ENCODE results near the gene EWSR1. TPM values are rescaled to one million over a fixed set of nuclear protein-coding genes. Genes with fewer than 3 reads are reported as not detected.

The EWSR1 gene
- total RNA-seq, 1 experiment from 2014 or later: 462 TPM

- no peaks in the 10 kb centered on the region for H3K79me1 ChIP-seq (ENCODE audit: insufficient read depth, low read depth, low read length, poor library complexity, severe bottlenecking)
- no peak for DNase-seq
- H2BK15ac ChIP-seq (ENCODE audit: low read depth, low read length): no peak overlapping the region
- Mint-ChIP-seq H3K9me3 (no peaks in the 10 kb centered on the region; a peak in 1 of 5 replicates), H3K4me3 (no peak overlapping the region), H3K36me3 (ENCODE audit: insufficient read depth in 1 of 3, low read depth in 3 of 3) (no peaks in the 10 kb centered on the region), H3K4me1 (peaks cover 9 to 14% of the 10 kb centered on the region in 2 experiments), H3K27ac (peak overlapping the region in 1 of 3 experiments; percentile 28; a peak in 1 of 7 replicates), H3K27me3 (ENCODE audit: low read depth) (peaks cover 3% of the 10 kb centered on the region; the same call in 1 of the 2 replicates)
- no CpG with 5 or more reads among the region's 7 CpGs for WGBS (ENCODE audit: extremely low coverage, insufficient read length, low lambda C conversion rate)
- H2BK5ac ChIP-seq (ENCODE audit: insufficient read length, low read length): no peak overlapping the region
- H3K9me3 ChIP-seq (ENCODE audit: control insufficient read depth, low read depth, low read length): no peaks in the 10 kb centered on the region
- no peak overlapping the region for H3K14ac ChIP-seq (ENCODE audit: insufficient read depth, low read length)
- no peak overlapping the region for H3K56ac ChIP-seq (ENCODE audit: insufficient read length, low read depth, low read length)
- H2BK120ac ChIP-seq (ENCODE audit: low read depth, low read length, poor library complexity, severe bottlenecking): no peak overlapping the region
- H3K18ac ChIP-seq (ENCODE audit: insufficient read length, low read depth, low read length): no peak overlapping the region
- H4K20me1 ChIP-seq (ENCODE audit: control insufficient read depth, insufficient read depth, insufficient read length): no peaks in the 10 kb centered on the region
- no peak overlapping the region for H2AFZ ChIP-seq (ENCODE audit: low read length)
- no peaks in the 10 kb centered on the region for H3K27me3 ChIP-seq (ENCODE audit: insufficient read depth, low read length)
- no peaks in the 10 kb centered on the region for H3K79me2 ChIP-seq (ENCODE audit: insufficient read depth, low read length)
- no peak overlapping the region for H3K23ac ChIP-seq (ENCODE audit: insufficient read length, low read depth, low read length)
- TF ChIP-seq CTCF (conservative IDR thresholded peaks at IDR 0.05): no peak
- H3K9ac ChIP-seq (ENCODE audit: extremely low read depth, insufficient read length, low read length): no peak overlapping the region
- H4K5ac ChIP-seq (ENCODE audit: insufficient read length, low read depth, low read length): no peak overlapping the region
- H2AK5ac ChIP-seq (ENCODE audit: insufficient read length, low read length): no peak overlapping the region
- H2BK12ac ChIP-seq (ENCODE audit: insufficient read length, low read depth, low read length): no peak overlapping the region
- H3K4me2 ChIP-seq (ENCODE audit: insufficient read depth, insufficient read length, low read length): no peak overlapping the region
- no peaks in the 10 kb centered on the region for H3K23me2 ChIP-seq (ENCODE audit: insufficient read length, low read depth, low read length, poor library complexity, severe bottlenecking)
- H3K27ac ChIP-seq (ENCODE audit: insufficient read length, low read depth, low read length): no peak overlapping the region
- no peak overlapping the region for H2BK20ac ChIP-seq (ENCODE audit: low read depth, low read length, poor library complexity, severe bottlenecking)
- no peak overlapping the region for H3K4ac ChIP-seq (ENCODE audit: low read depth, low read length)
- no peak overlapping the region for H4K8ac ChIP-seq (replicated peaks; ENCODE audit: insufficient read length, low read depth, low read length)
- no peak overlapping the region for H3T11ph ChIP-seq (ENCODE audit: low read length)
- no peak overlapping the region for H4K91ac ChIP-seq (ENCODE audit: insufficient read length, low read depth, low read length)
- H3K4me1 ChIP-seq (ENCODE audit: insufficient read depth, low read length): peaks cover 3% of the 10 kb centered on the region; the same call in 1 of the 2 replicates
Observed at GRCh38 chr22:29224859-29225410, 43.1 kb upstream of the EWSR1 start.
